Kidney (tissue), 14 donors: ENCODE data around the gene ZNF330. TPM values are rescaled to one million over a fixed set of nuclear protein-coding genes. Genes with fewer than 3 reads are reported as not detected.

ENCODE experiments used
- DNase-seq, 5 donors: peaks; one replicate each; pipeline ENCODE4 v3.0.0-alpha.2; 2013 to 2020
- FAIRE-seq: peaks from 2 replicates; lab custom pipeline; 2012; peaks lifted over from hg19 to GRCh38; lab: Jason Lieb, UNC
- H3K27ac ChIP-seq, 2 donors: one replicate each; pipeline ENCODE4 v1.7.0; 2013; ENCODE audit warnings: low read depth in 2 of 2, low read length in 2 of 2, inconsistent platforms in 1 of 2
- H3K27me3 ChIP-seq: one replicate; pipeline ENCODE4 v1.7.1; 2013; ENCODE audit warnings: low read length, inconsistent platforms; ENCODE audit not compliant: control insufficient read depth, insufficient read depth
- H3K36me3 ChIP-seq, 3 donors: one replicate each; pipeline versions ENCODE4 v1.7.0 to v1.7.1; 2013; ENCODE audit warnings: low read length in 3 of 3, control low read depth in 1 of 3, inconsistent platforms in 1 of 3; ENCODE audit not compliant: insufficient read depth in 3 of 3, control insufficient read depth in 2 of 3
- H3K4me1 ChIP-seq, 3 donors: one replicate each; pipeline versions ENCODE4 v1.7.0 to v1.7.1; 2013; ENCODE audit warnings: low read length in 3 of 3, inconsistent platforms in 1 of 3, low read depth in 1 of 3; ENCODE audit not compliant: control insufficient read depth in 2 of 3, insufficient read depth in 2 of 3
- H3K4me3 ChIP-seq, 3 donors: one replicate each; pipeline versions ENCODE4 v1.7.0 to v1.8.1; 2013; ENCODE audit warnings: low read length in 3 of 3, control low read depth in 1 of 3, inconsistent platforms in 1 of 3
- H3K9ac ChIP-seq, 3 donors: one replicate each; pipeline versions ENCODE4 v1.7.0 to v1.7.1; 2013; ENCODE audit warnings: low read length in 3 of 3, control low read depth in 1 of 3, inconsistent platforms in 1 of 3
- H3K9me3 ChIP-seq, 3 donors: one replicate each; pipeline versions ENCODE4 v1.7.0 to v1.7.1; 2013; ENCODE audit warnings: low read length in 3 of 3, control low read depth in 1 of 3, inconsistent platforms in 1 of 3; ENCODE audit not compliant: control insufficient read depth in 2 of 3, insufficient read depth in 1 of 3
- intact Hi-C: fragments of 100-400 bp; cut with DNase I; formaldehyde crosslinking; loops from one replicate; pipeline ENCODE4 v1.11.1; 2022
- polyA plus RNA-seq: library from polyadenylated mRNA; stranded (reverse); fragments of 350-450 nt; fragmentation: Illumina TruSeq; extraction: RNeasy Lipid Tissue Mini Kit (QIAGEN cat#74804); gene quantifications from one replicate; pipeline ENCODE4 v1.2.3, GENCODE V29; 2014; ENCODE audit warnings: low read depth, low replicate concordance; ENCODE audit not compliant: insufficient read depth
- total RNA-seq: library from RNA; stranded (reverse); fragmentation: NEBNext Ultra II Directional; extraction: Animal tissue kit (Norgen Biotek cat#: 25700); gene quantifications from one replicate; pipeline ENCODE4 v1.2.1, GENCODE V29; 2021
- TF ChIP-seq, protein P1 (sequence below): IDR thresholded peaks from 3 replicates; pipeline ENCODE4 v1.5.1; 2012; ENCODE audit warnings: mild to moderate bottlenecking, moderate library complexity, borderline replicate concordance; ENCODE audit not compliant: insufficient read depth; ENCODE audit errors: extremely low read depth
- donor health status: control.
- donor health status: control.
- donor health status: control.
- donor health status: control.
- donor health status: control.
- donor health status: DM: yes; HTN: yes; CAD: no.
- donor health status: Normal renal cell carcinoma (clear cell type).

ZNF330 gene
- total and polyA plus RNA-seq, 2 donors from 2014 or later, result 29.5 to 32.1 TPM

DNA sequence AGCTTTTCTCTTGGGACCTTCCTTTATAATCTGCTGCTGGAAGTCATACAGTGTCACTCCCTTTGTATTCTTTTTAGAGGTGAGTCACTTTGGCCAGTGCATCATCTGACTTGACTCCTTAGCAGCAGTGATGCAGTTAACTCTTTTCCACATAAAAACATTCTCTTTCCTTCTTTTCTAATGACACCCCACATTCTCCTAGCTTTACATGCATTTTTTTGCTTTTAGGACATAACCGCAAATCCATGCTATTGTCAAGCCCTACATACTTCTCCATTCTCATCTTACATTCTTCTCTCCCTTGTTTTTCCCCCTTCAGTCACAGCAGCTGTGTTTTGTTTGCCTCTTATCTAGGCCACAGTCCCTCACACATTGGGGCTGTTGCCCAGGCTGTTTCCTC lies 55.1 kb downstream of the ZNF330 start:
- Histone ChIP-seq H3K9me3 (no peaks in the 10 kb centered on the region), H3K36me3 (no peaks in the 10 kb centered on the region), H3K27me3 (no peaks in the 10 kb centered on the region), H3K4me1 (no peaks in the 10 kb centered on the region), H3K9ac (no peak overlapping the region), H3K27ac (no peak overlapping the region), H3K4me3 (no peak overlapping the region)
- no peak for FAIRE-seq
- no peak for DNase-seq
- TF ChIP-seq, protein P1, sequence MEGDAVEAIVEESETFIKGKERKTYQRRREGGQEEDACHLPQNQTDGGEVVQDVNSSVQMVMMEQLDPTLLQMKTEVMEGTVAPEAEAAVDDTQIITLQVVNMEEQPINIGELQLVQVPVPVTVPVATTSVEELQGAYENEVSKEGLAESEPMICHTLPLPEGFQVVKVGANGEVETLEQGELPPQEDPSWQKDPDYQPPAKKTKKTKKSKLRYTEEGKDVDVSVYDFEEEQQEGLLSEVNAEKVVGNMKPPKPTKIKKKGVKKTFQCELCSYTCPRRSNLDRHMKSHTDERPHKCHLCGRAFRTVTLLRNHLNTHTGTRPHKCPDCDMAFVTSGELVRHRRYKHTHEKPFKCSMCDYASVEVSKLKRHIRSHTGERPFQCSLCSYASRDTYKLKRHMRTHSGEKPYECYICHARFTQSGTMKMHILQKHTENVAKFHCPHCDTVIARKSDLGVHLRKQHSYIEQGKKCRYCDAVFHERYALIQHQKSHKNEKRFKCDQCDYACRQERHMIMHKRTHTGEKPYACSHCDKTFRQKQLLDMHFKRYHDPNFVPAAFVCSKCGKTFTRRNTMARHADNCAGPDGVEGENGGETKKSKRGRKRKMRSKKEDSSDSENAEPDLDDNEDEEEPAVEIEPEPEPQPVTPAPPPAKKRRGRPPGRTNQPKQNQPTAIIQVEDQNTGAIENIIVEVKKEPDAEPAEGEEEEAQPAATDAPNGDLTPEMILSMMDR, result no peak
- intact Hi-C loops, result no loop called here

- Histone ChIP-seq H3K4me1 (no peaks in the 10 kb centered on the region), H3K4me3 (no peak overlapping the region), H3K9ac (no peak overlapping the region), H3K36me3 (no peaks in the 10 kb centered on the region), H3K27ac (no peak overlapping the region), H3K27me3 (no peaks in the 10 kb centered on the region), H3K9me3 (no peaks in the 10 kb centered on the region)
- FAIRE-seq (no peak), DNase-seq (no peak)
- intact Hi-C loops, result no loop called here
- TF ChIP-seq, protein P1, result no peak
Measured at GRCh38 chr4:141283152-141283551, 62.5 kb downstream of the ZNF330 start.

GRCh38 chr4:141283563-141283962 lies 62.9 kb downstream of the ZNF330 start:
- TF ChIP-seq, protein P1, result no peak
- Histone ChIP-seq H3K4me3 (no peak overlapping the region), H3K4me1 (no peaks in the 10 kb centered on the region), H3K27ac (no peak overlapping the region), H3K27me3 (no peaks in the 10 kb centered on the region), H3K9ac (no peak overlapping the region), H3K9me3 (no peaks in the 10 kb centered on the region), H3K36me3 (no peaks in the 10 kb centered on the region)
- FAIRE-seq, result no peak
- no peak for DNase-seq
- intact Hi-C loops, result no loop called here

Other genes starting within 250 kb of the ZNF330 start
- 34.2 TPM for gene RNF150, start 87.4 kb upstream of the ZNF330 start, total RNA-seq
- 5.0 TPM for gene RNF150, start 87.4 kb upstream of the ZNF330 start, polyA plus RNA-seq